HepG2 (cell line): ENCODE results near the gene PALM3. TPM values are rescaled to one million over a fixed set of nuclear protein-coding genes. Genes with fewer than 3 reads are reported as not detected.

ENCODE experiments used
- ATAC-seq: fragments of 200-7000 bp; cut with Tn5 transposase; 3 replicates; pipeline ENCODE4 v1.9.1; 2020; ENCODE audit warnings: mild to moderate bottlenecking, moderate library complexity
- BruUV-seq: library from RNA; stranded (reverse); fragments of 400-500 nt; replicated peaks from 2 replicates; lab custom pipeline; 2021; lab: Mats Ljungman, UMichigan
- CTCF ChIA-PET: fragments of 300-600 bp; formaldehyde crosslinking; extraction: SDS; loops from one replicate; lab custom pipeline; 2021; ENCODE audit warnings: low total read pairs, inconsistent platforms, low intra/inter-chr PET ratio; lab: Yijun Ruan, JAX
- POLR2A ChIA-PET: fragments of 350-600 bp; sonication (Branson Sonifier 250); formaldehyde crosslinking; loops from one replicate; lab custom pipeline; 2020; ENCODE audit warnings: antibody characterized with exemption, inconsistent platforms; lab: Yijun Ruan, JAX
- DNase-seq: peaks from one replicate; pipeline ENCODE4 v3.0.0-alpha.2; 2015; ENCODE audit warnings: low spot score
- FAIRE-seq: peaks from 3 replicates; lab custom pipeline; 2011; peaks lifted over from hg19 to GRCh38; lab: Jason Lieb, UNC
- H2AFZ ChIP-seq: one replicate; pipeline ENCODE4 v1.6.1; 2011; ENCODE audit warnings: low read length, inconsistent platforms
- H3K27ac ChIP-seq: fragments of 300-600 bp; 3 replicates; pipeline ENCODE4 v1.8.0; 2011; ENCODE audit warnings: mixed run types, mild to moderate bottlenecking, mixed read lengths, low read length, inconsistent platforms; ENCODE audit not compliant: insufficient read depth; ENCODE audit errors: extremely low read length
- H3K27me3 ChIP-seq, 2 experiments: fragments of 200-600 bp in 1 of 2; 2 replicates in 1 of 2; 3 replicates in 1 of 2; pipeline versions ENCODE4 v1.6.0 to v1.8.0; 2011; ENCODE audit warnings: low read length in 2 of 2, mild to moderate bottlenecking in 2 of 2, moderate library complexity in 2 of 2, inconsistent platforms in 1 of 2; ENCODE audit not compliant: insufficient read depth in 2 of 2, control insufficient read depth in 1 of 2
- H3K36me3 ChIP-seq, 2 experiments: fragments of 200-600 bp in 1 of 2; replicated peaks in 1 of 2; 2 replicates in 1 of 2; 3 replicates in 1 of 2; pipeline versions ENCODE4 v1.5.1 to v1.8.0; 2011; ENCODE audit warnings: low read length in 2 of 2, inconsistent platforms in 1 of 2; ENCODE audit not compliant: insufficient read depth in 2 of 2, control insufficient read depth in 1 of 2
- H3K4me1 ChIP-seq: 2 replicates; pipeline ENCODE4 v1.5.1; 2012; ENCODE audit warnings: low read length, inconsistent platforms; ENCODE audit not compliant: insufficient read depth
- H3K4me2 ChIP-seq: 2 replicates; pipeline ENCODE4 v1.6.0; 2011; ENCODE audit warnings: low read depth, low read length, inconsistent platforms
- H3K4me3 ChIP-seq, 3 experiments: fragments of 200-600 bp in 1 of 3; sonication (generic), shearing (Covaris generic) in 1 of 3; replicated peaks in 1 of 3; 2 replicates each; pipeline ENCODE4 v1.5.1; 2011 to 2016; ENCODE audit warnings: low read length in 3 of 3, inconsistent platforms in 2 of 3, low read depth in 2 of 3, mild to moderate bottlenecking in 2 of 3, control low read depth in 1 of 3, mixed read lengths in 1 of 3; ENCODE audit not compliant: insufficient read depth in 1 of 3
- H3K79me2 ChIP-seq: one replicate; pipeline ENCODE4 v1.6.1; 2011; ENCODE audit warnings: low read length, inconsistent platforms; ENCODE audit not compliant: insufficient read depth
- H3K9ac ChIP-seq: 2 replicates; pipeline ENCODE4 v1.6.0; 2011; ENCODE audit warnings: mild to moderate bottlenecking, low read depth, low read length, inconsistent platforms; ENCODE audit not compliant: insufficient read depth
- H3K9me3 ChIP-seq: 2 replicates; pipeline ENCODE4 v1.5.1; 2012; ENCODE audit warnings: mild to moderate bottlenecking, low read length
- H4K20me1 ChIP-seq: 2 replicates; pipeline ENCODE4 v1.6.0; 2011; ENCODE audit warnings: inconsistent platforms, mild to moderate bottlenecking, low read length, moderate library complexity; ENCODE audit not compliant: insufficient read depth
- HNRNPLL ChIP-seq: fragments of 200-400 bp; formaldehyde crosslinking; IDR thresholded peaks from 2 replicates; pipeline ENCODE4 v1.6.1; 2017; ENCODE audit warnings: mild to moderate bottlenecking, low read depth, low read length; ENCODE audit not compliant: poor library complexity, severe bottlenecking
- NFKB2 ChIP-seq: sonication (generic); formaldehyde crosslinking; IDR thresholded peaks from 2 replicates; pipeline ENCODE4 v1.4.0; 2020; ENCODE audit warnings: missing genetic modification reagents, borderline replicate concordance
- NR2F2 ChIP-seq: IDR thresholded peaks from 2 replicates; pipeline ENCODE4 v1.6.1; 2012; ENCODE audit warnings: low read depth, inconsistent platforms, borderline replicate concordance
- PPARG ChIP-seq: conservative IDR thresholded peaks from 2 replicates; pipeline ENCODE4 v1.6.1; 2016; ENCODE audit warnings: missing biosample characterization, missing genetic modification reagents
- RARA ChIP-seq: IDR thresholded peaks from 2 replicates; pipeline ENCODE4 v1.6.1; 2016; ENCODE audit warnings: missing genetic modification reagents, missing compliant biosample characterization
- SRSF4 ChIP-seq: fragments of 200-400 bp; formaldehyde crosslinking; IDR thresholded peaks from one replicate; pipeline ENCODE4 v1.6.1; 2018; ENCODE audit warnings: mild to moderate bottlenecking, low read depth, low read length, moderate library complexity; ENCODE audit not compliant: poor library complexity, severe bottlenecking
- ZNF749 ChIP-seq: sonication (generic); formaldehyde crosslinking; IDR thresholded peaks from 2 replicates; pipeline ENCODE4 v1.8.0; 2022; ENCODE audit warnings: mild to moderate bottlenecking, missing genetic modification reagents, moderate library complexity, borderline replicate concordance
- WGBS: methylation state at CpG from one replicate; pipeline ENCODE4 v1.1.6; 2017; ENCODE audit warnings: low lambda C conversion rate; 5-methylcytosine and 5-hydroxymethylcytosine counted together
- in situ Hi-C: cut with HindIII; loops from 2 replicates; pipeline ENCODE4 v1.10.0; 2017; ENCODE audit warnings: low pct_unique_long_range_greater_than_20kb; ENCODE audit not compliant: extremely low pct_ligation_motif_present
- intact Hi-C: fragments of 100-400 bp; cut with micrococcal nuclease; formaldehyde crosslinking; loops from one replicate; pipeline ENCODE4 v1.10.0; 2022; ENCODE audit not compliant: unreplicated experiment
- polyA plus RNA-seq, 8 experiments: library from polyadenylated mRNA; depleted of rRNA in 3 of 8; stranded (reverse) in 7 of 8; unstranded in 1 of 8; fragments of >200 nt; fragmentation: Illumina TruSeq in 4 of 8; extraction: Trizol in 4 of 8; gene quantifications; 2 replicates each; pipeline versions ENCODE4 v1.2.1 to v1.2.3, GENCODE V29; 2011 to 2016; ENCODE audit warnings: low read depth in 4 of 8, missing spikeins in 1 of 8, mixed read lengths in 1 of 8; ENCODE audit not compliant: insufficient read depth in 1 of 8
- total RNA-seq, 5 experiments: library from RNA; depleted of rRNA; stranded (reverse); fragments of >200 nt; fragmentation: Illumina TruSeq; extraction: Trizol; gene quantifications; 2 replicates each; pipeline ENCODE4 v1.2.3, GENCODE V29; 2016; ENCODE audit warnings: low read depth in 1 of 5
- TF ChIP-seq, protein P1 (sequence below): sonication (generic); formaldehyde crosslinking; IDR thresholded peaks from 2 replicates; pipeline ENCODE4 v1.4.0; 2020; ENCODE audit warnings: missing genetic modification reagents, borderline replicate concordance
- TF ChIP-seq, protein P2 (sequence below): IDR thresholded peaks from 2 replicates; pipeline ENCODE4 v1.6.1; 2016; ENCODE audit warnings: missing genetic modification reagents, missing compliant biosample characterization
- TF ChIP-seq, protein P3 (sequence below): sonication (generic); formaldehyde crosslinking; IDR thresholded peaks from 2 replicates; pipeline ENCODE4 v1.5.0; 2020; ENCODE audit warnings: mild to moderate bottlenecking, missing genetic modification reagents, borderline replicate concordance

The PALM3 gene
- total and polyA plus RNA-seq, 2 of the 13 experiments (the other 11 are each of a cell fraction or from before 2014, with no cell fraction given), result 0.79 to 2.4 TPM

DNA sequence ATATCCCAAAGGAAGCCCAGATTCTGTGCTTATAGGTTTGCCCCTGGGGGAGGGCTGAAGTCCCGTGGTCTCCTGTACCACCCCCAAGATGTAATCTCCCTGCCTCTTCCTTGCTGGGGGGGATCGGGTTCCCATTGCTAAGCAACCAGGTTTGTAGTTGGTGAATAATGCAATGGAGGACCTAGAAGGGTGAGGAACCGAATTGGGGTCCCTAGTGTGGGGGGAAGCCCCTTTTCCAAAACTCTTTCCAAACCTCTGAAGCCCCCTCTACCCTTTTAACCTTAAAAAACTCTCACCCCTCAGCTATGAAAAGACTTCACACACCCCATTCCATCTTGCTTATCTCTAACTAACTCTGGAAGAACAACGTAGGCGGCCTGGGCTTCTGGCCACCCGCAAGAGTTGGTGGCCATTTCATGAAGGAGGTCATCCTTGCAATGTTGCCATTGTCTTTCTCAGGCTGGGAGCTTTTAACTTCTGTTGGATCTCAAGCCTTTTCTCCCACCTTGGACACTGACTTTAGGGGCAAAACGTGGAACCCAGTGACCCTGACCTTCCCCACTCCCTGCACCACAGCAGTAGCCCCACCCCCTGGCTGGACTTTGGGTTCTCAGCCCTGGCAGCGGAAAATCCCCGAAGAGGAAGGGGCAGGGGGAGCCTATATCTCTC, 661 bp downstream of the PALM3 start (continued):
- TF ChIP-seq, protein P1, sequence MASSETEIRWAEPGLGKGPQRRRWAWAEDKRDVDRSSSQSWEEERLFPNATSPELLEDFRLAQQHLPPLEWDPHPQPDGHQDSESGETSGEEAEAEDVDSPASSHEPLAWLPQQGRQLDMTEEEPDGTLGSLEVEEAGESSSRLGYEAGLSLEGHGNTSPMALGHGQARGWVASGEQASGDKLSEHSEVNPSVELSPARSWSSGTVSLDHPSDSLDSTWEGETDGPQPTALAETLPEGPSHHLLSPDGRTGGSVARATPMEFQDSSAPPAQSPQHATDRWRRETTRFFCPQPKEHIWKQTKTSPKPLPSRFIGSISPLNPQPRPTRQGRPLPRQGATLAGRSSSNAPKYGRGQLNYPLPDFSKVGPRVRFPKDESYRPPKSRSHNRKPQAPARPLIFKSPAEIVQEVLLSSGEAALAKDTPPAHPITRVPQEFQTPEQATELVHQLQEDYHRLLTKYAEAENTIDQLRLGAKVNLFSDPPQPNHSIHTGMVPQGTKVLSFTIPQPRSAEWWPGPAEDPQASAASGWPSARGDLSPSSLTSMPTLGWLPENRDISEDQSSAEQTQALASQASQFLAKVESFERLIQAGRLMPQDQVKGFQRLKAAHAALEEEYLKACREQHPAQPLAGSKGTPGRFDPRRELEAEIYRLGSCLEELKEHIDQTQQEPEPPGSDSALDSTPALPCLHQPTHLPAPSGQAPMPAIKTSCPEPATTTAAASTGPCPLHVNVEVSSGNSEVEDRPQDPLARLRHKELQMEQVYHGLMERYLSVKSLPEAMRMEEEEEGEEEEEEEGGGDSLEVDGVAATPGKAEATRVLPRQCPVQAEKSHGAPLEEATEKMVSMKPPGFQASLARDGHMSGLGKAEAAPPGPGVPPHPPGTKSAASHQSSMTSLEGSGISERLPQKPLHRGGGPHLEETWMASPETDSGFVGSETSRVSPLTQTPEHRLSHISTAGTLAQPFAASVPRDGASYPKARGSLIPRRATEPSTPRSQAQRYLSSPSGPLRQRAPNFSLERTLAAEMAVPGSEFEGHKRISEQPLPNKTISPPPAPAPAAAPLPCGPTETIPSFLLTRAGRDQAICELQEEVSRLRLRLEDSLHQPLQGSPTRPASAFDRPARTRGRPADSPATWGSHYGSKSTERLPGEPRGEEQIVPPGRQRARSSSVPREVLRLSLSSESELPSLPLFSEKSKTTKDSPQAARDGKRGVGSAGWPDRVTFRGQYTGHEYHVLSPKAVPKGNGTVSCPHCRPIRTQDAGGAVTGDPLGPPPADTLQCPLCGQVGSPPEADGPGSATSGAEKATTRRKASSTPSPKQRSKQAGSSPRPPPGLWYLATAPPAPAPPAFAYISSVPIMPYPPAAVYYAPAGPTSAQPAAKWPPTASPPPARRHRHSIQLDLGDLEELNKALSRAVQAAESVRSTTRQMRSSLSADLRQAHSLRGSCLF, result no peak
- TF ChIP-seq ZNF749 (CRISPR knock-in tag) (no peak), SRSF4 (no peak)

DNA sequence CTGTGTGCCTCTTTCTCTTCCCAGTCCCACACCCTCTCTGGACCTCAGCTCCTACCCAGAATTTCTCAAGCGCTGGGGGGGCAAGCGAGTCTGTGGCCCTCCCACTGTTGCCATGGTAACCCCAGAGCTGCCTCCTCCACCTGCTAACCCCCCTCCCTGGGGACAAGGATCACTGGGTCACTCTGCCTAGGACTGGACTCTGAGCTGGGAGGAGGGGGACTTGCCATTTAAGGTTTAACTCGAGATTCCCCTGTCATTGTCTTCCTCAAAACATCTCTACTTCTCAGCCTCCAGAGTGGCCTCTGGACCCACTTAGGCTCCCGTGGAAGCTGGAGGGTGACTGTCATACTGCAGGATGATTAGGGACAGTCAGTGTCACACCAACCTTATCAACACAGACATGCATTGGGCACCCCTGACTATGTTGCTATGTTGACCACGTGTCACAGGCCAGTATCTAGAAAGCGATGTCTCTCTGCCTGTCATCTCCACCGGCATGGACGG, 2.2 kb downstream of the PALM3 start:
- Histone ChIP-seq H3K27ac (peak overlapping the region; percentile 81), H3K4me1 (peaks cover 39% of the 10 kb centered on the region), H3K4me2 (peak overlapping the region; percentile 71), H3K36me3 (no peaks in the 10 kb centered on the region), H2AFZ (no peak overlapping the region), H3K79me2 (no peaks in the 10 kb centered on the region), H3K4me3 (peak overlapping the region in 1 of 3 experiments; percentile 24; a peak in 2 of 6 replicates), H3K9me3 (no peaks in the 10 kb centered on the region), H4K20me1 (no peaks in the 10 kb centered on the region), H3K9ac (peak overlapping the region; percentile 10; the same call in 1 of the 2 replicates), H3K27me3 (no peaks in the 10 kb centered on the region)
- no TSS peak for BruUV-seq
- POLR2A ChIA-PET, result interaction anchor here (1.2 to 5.7 kb wide), 6 partner anchors 8 to 53 kb away, joined by 3 to 62 read pairs (median 4); partner anchors contain the start of genes MISP3 and RFX1
- FAIRE-seq, result peak; percentile 98
- in situ Hi-C loops, result loop anchor here (25.0 kb wide), 1 partner anchor 297 kb away; the partner anchor contains the start of genes C19orf53 and MRI1
- peak; percentile 87 for DNase-seq
- intact Hi-C loops, result no loop called here
- ATAC-seq, result peak; percentile 74
- CTCF ChIA-PET, result interaction anchor here (2.3 kb wide), 1 partner anchor 14 kb away, joined by 15 read pairs; the partner anchor contains the start of gene MISP3
- 0% methylated on average over 4 of the region's 8 CpGs for WGBS
- TF ChIP-seq HNRNPLL (no peak), PPARG (CRISPR knock-in tag) (peak; percentile 75), NFKB2 (CRISPR knock-in tag) (no peak), NR2F2 (peak; percentile 56; the same call in 1 of the 2 replicates), RARA (CRISPR knock-in tag) (peak; percentile 77), ZNF749 (CRISPR knock-in tag) (no peak)
- TF ChIP-seq, protein P2, sequence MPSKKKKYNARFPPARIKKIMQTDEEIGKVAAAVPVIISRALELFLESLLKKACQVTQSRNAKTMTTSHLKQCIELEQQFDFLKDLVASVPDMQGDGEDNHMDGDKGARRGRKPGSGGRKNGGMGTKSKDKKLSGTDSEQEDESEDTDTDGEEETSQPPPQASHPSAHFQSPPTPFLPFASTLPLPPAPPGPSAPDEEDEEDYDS (CRISPR knock-in tag), result 0 out of 2 replicates have a peak, but pooled peaks have one; percentile 13
- TF ChIP-seq, protein P3, sequence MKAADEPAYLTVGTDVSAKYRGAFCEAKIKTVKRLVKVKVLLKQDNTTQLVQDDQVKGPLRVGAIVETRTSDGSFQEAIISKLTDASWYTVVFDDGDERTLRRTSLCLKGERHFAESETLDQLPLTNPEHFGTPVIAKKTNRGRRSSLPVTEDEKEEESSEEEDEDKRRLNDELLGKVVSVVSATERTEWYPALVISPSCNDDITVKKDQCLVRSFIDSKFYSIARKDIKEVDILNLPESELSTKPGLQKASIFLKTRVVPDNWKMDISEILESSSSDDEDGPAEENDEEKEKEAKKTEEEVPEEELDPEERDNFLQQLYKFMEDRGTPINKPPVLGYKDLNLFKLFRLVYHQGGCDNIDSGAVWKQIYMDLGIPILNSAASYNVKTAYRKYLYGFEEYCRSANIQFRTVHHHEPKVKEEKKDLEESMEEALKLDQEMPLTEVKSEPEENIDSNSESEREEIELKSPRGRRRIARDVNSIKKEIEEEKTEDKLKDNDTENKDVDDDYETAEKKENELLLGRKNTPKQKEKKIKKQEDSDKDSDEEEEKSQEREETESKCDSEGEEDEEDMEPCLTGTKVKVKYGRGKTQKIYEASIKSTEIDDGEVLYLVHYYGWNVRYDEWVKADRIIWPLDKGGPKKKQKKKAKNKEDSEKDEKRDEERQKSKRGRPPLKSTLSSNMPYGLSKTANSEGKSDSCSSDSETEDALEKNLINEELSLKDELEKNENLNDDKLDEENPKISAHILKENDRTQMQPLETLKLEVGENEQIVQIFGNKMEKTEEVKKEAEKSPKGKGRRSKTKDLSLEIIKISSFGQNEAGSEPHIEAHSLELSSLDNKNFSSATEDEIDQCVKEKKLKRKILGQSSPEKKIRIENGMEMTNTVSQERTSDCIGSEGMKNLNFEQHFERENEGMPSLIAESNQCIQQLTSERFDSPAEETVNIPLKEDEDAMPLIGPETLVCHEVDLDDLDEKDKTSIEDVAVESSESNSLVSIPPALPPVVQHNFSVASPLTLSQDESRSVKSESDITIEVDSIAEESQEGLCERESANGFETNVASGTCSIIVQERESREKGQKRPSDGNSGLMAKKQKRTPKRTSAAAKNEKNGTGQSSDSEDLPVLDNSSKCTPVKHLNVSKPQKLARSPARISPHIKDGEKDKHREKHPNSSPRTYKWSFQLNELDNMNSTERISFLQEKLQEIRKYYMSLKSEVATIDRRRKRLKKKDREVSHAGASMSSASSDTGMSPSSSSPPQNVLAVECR, result peak; percentile 81
